K562 (cell line): ENCODE results near the gene DHRS4L2. TPM values are rescaled to one million over a fixed set of nuclear protein-coding genes. Genes with fewer than 3 reads are reported as not detected.

Experiments used
- CBFA2T3 ChIP-seq: fragments of 450-650 bp; IDR thresholded peaks from 2 replicates; pipeline ENCODE4 v1.6.1; 2017
- CBX1 ChIP-seq: sonication (generic); IDR thresholded peaks from 2 replicates; pipeline ENCODE4 v1.6.1; 2016; ENCODE audit warnings: antibody characterized with exemption, low read depth, mild to moderate bottlenecking
- E2F6 ChIP-seq, 2 experiments: IDR thresholded peaks; 2 replicates each; pipeline ENCODE4 v1.6.1; 2011; ENCODE audit warnings: borderline replicate concordance in 1 of 2, control low read depth in 1 of 2, low read depth in 1 of 2, low read length in 1 of 2, mild to moderate bottlenecking in 1 of 2, mixed read lengths in 1 of 2, moderate library complexity in 1 of 2; ENCODE audit not compliant: insufficient read depth in 1 of 2, insufficient read length in 1 of 2, poor library complexity in 1 of 2, severe bottlenecking in 1 of 2; ENCODE audit errors: extremely low read depth in 1 of 2
- SMARCA4 ChIP-seq: fragments of 450-650 bp; IDR thresholded peaks from 2 replicates; pipeline ENCODE4 v1.6.1; 2016
- TOE1 ChIP-seq, 2 experiments: fragments of 450-650 bp in 1 of 2; sonication (generic) in 1 of 2; formaldehyde crosslinking in 1 of 2; IDR thresholded peaks; 2 replicates each; pipeline versions ENCODE4 v1.7.1 to v1.8.0; 2016 to 2022; ENCODE audit warnings: borderline replicate concordance in 2 of 2, mild to moderate bottlenecking in 2 of 2, antibody characterized with exemption in 1 of 2, inconsistent platforms in 1 of 2, low read depth in 1 of 2, missing genetic modification reagents in 1 of 2, moderate library complexity in 1 of 2
- ZBTB9 ChIP-seq: fragments of 450-650 bp; formaldehyde crosslinking; IDR thresholded peaks from 2 replicates; pipeline ENCODE4 v1.4.0; 2020; ENCODE audit warnings: mild to moderate bottlenecking, moderate library complexity
- ZC3H8 ChIP-seq: fragments of 450-650 bp; IDR thresholded peaks from 2 replicates; pipeline ENCODE4 v1.6.1; 2017
- ZFP1 ChIP-seq: fragments of 450-650 bp; formaldehyde crosslinking; IDR thresholded peaks from 2 replicates; pipeline ENCODE4 v1.4.0; 2020; ENCODE audit warnings: mild to moderate bottlenecking, mixed read lengths
- ZFP36 ChIP-seq: fragments of 150-350 bp; IDR thresholded peaks from 2 replicates; pipeline ENCODE4 v1.6.1; 2018; ENCODE audit warnings: low read length, low read depth; ENCODE audit not compliant: partially characterized antibody
- ZNF134 ChIP-seq: fragments of 250-450 bp; sonication (Bioruptor Pico); conservative IDR thresholded peaks from 2 replicates; pipeline ENCODE4 v1.4.0; 2020
- ZNF324 ChIP-seq: fragments of 250-450 bp; sonication (Bioruptor Pico); IDR thresholded peaks from 2 replicates; pipeline ENCODE4 v1.4.0; 2020; ENCODE audit warnings: mild to moderate bottlenecking
- ZNF407 ChIP-seq: fragments of 450-650 bp; IDR thresholded peaks from 2 replicates; pipeline ENCODE4 v1.6.1; 2016; ENCODE audit warnings: low read depth
- polyA plus RNA-seq, 8 experiments: library from polyadenylated mRNA; depleted of rRNA in 4 of 8; stranded (reverse) in 5 of 8; unstranded in 3 of 8; fragments of >200 nt; fragmentation: Nextera tagmentation in 2 of 8; fragmentation: Illumina TruSeq in 1 of 8; extraction: Ambion mirVana in 2 of 8; extraction: Trizol in 1 of 8; gene quantifications; 2 replicates each; pipeline versions ENCODE4 v1.2.1 to v1.2.3, GENCODE V29; 2011 to 2014; ENCODE audit warnings: inconsistent platforms in 1 of 8, missing spikeins in 1 of 8
- total RNA-seq, 7 experiments: library from RNA; depleted of rRNA in 6 of 7; stranded (reverse); fragments of >200 nt in 6 of 7; fragmentation: Illumina TruSeq in 2 of 7; extraction: Trizol in 2 of 7; gene quantifications; 2 replicates each; pipeline versions ENCODE4 v1.2.1 to v1.2.3, GENCODE V29; 2011 to 2021; ENCODE audit warnings: low replicate concordance in 1 of 7

DHRS4L2 gene
- total and polyA plus RNA-seq, 9 of the 15 experiments (the other 6 are each of a cell fraction or from before 2014, with no cell fraction given), result 2.3 to 13.7 (median 8.1) TPM

GRCh38 chr14:23953464-23954278 lies 35.1 kb upstream of the DHRS4L2 start, which contains the start of gene DHRS4 (continued):
- TF ChIP-seq ZNF407 (no peak), ZBTB9 (CRISPR knock-in tag) (no peak), ZFP1 (no peak), ZNF324 (CRISPR knock-in tag) (no peak), CBFA2T3 (no peak), ZC3H8 (no peak), ZNF134 (no peak), TOE1 (IDR thresholded peaks at IDR 0.05; ENCODE audit: borderline replicate concordance) (peak; percentile 39; the same call in 1 of the 2 replicates), TOE1 (CRISPR knock-in tag; IDR thresholded peaks at IDR 0.05; ENCODE audit: borderline replicate concordance, low read depth) (no peak), SMARCA4 (no peak), ZFP36 (no peak), E2F6 (IDR thresholded peaks at IDR 0.05; ENCODE audit: borderline replicate concordance in 1 of 2, extremely low read depth in 1 of 2, insufficient read depth in 1 of 2, insufficient read length in 1 of 2, low read depth in 1 of 2, low read length in 1 of 2, poor library complexity in 1 of 2, severe bottlenecking in 1 of 2) (no peak), CBX1 (no peak)
